ENCODE results near the gene TNMD. TPM values are rescaled to one million over a fixed set of nuclear protein-coding genes. Genes with fewer than 3 reads are reported as not detected.

Gene TNMD
- total RNA-seq, 1 donor from 2014 or later = not detected

- no peak overlapping the region for H3K27ac Mint-ChIP-seq
- peaks cover 4% of the 10 kb centered on the region for H3K27me3 Mint-ChIP-seq (ENCODE audit: low read depth)
- intact Hi-C loops (cut with micrococcal nuclease) = no loop called here
- H3K9me3 Mint-ChIP-seq = no peaks in the 10 kb centered on the region
- no peaks in the 10 kb centered on the region for H3K36me3 Mint-ChIP-seq (ENCODE audit: low read depth)
- DNase-seq (ENCODE audit: low spot score) = no peak
- H3K4me1 Mint-ChIP-seq (ENCODE audit: low read depth) = no peaks in the 10 kb centered on the region
- no peak overlapping the region for H3K4me3 Mint-ChIP-seq (ENCODE audit: low read depth)
These were observed 64.0 kb downstream of the TNMD start for GRCh38 chrX:100648458-100649417.

Other genes with a start within 250 kb of the TNMD start
- gene PCDH19, start 174.7 kb upstream of the TNMD start, total RNA-seq = not detected in 2 replicates
- gene TSPAN6, start 51.9 kb downstream of the TNMD start, total RNA-seq = not detected in 2 replicates
- gene SRPX2, start 59.3 kb downstream of the TNMD start, total RNA-seq = not detected in 2 replicates
- gene SYTL4, start 147.2 kb downstream of the TNMD start, total RNA-seq = not detected in 2 replicates
- gene CSTF2, start 235.5 kb downstream of the TNMD start, total RNA-seq = 51.1 and 52.7 TPM in 2 replicates

All from activated T-helper 2 cell treated with anti-CD3 and anti-CD28 coated beads, Interferon-gamma antibody, Interleukin-2, Interleukin-4, amounts not matched to agents 10 μg/mL and 5 μg/mL and 100 μg/mL, durations not matched to agents 14 hours and 24 hours and 36 hours (primary cell).